Cerebellar cortex (tissue), 1 donor: ENCODE measurements around the gene MYD88.
A peak's percentile ranks its signal among the peaks of the same experiment; 100 is the strongest.
"Not testable (repeated sequence)": the region's sequence is repeated elsewhere in the genome, so short reads cannot be mapped to it uniquely, and the experiment has no call there.

Source experiments
- DNase-seq: peaks from one replicate; pipeline ENCODE4 v3.0.0-alpha.2; 2015; ENCODE audit warnings: low spot score

MYD88 gene

GRCh38 chr3:38142959-38143358 lies 4.5 kb downstream of the MYD88 start:
- DNase-seq = no peak

- no peak for DNase-seq
Observed at GRCh38 chr3:38143511-38143910, 5.0 kb downstream of the MYD88 start.

GRCh38 chr3:38146504-38146903 lies 8.0 kb downstream of the MYD88 start:
- no peak for DNase-seq

- no peak for DNase-seq
Observed at GRCh38 chr3:38147421-38147820, 9.0 kb downstream of the MYD88 start.

GRCh38 chr3:38148311-38148882 lies 9.9 kb downstream of the MYD88 start:
- no peak for DNase-seq

- no peak for DNase-seq
Observed at GRCh38 chr3:38149708-38150107, 11.2 kb downstream of the MYD88 start.

GRCh38 chr3:38150780-38151528 lies 12.5 kb downstream of the MYD88 start:
- no peak for DNase-seq

GRCh38 chr3:38151667-38152265 lies 13.3 kb downstream of the MYD88 start:
- no peak for DNase-seq

GRCh38 chr3:38152609-38153008 lies 14.1 kb downstream of the MYD88 start:
- no peak for DNase-seq

GRCh38 chr3:38153221-38153620 lies 14.8 kb downstream of the MYD88 start:
- DNase-seq = no peak

GRCh38 chr3:38154033-38154494 lies 15.6 kb downstream of the MYD88 start:
- no peak for DNase-seq

GRCh38 chr3:38154625-38155255 lies 16.3 kb downstream of the MYD88 start:
- no peak for DNase-seq

- DNase-seq = no peak
Observed at GRCh38 chr3:38155825-38156224, 17.4 kb downstream of the MYD88 start.

- DNase-seq = no peak
Observed at GRCh38 chr3:38157117-38157516, 18.7 kb downstream of the MYD88 start.

- peak; percentile 48 for DNase-seq
Observed at GRCh38 chr3:38157595-38157994, 19.1 kb downstream of the MYD88 start.

GRCh38 chr3:38158472-38158871 lies 20.0 kb downstream of the MYD88 start:
- DNase-seq = no peak

- DNase-seq = not testable (repeated sequence)
Observed at GRCh38 chr3:38160704-38161103, 22.2 kb downstream of the MYD88 start.

- DNase-seq = peak; percentile 28
Observed at GRCh38 chr3:38163117-38163840, 24.8 kb downstream of the MYD88 start.

- no peak for DNase-seq
Observed at GRCh38 chr3:38163841-38164642, 25.6 kb downstream of the MYD88 start.

GRCh38 chr3:38164643-38164951 lies 26.1 kb downstream of the MYD88 start:
- DNase-seq = no peak

- peak; percentile 100 for DNase-seq
Observed at GRCh38 chr3:38164952-38165721, 26.7 kb downstream of the MYD88 start, which contains the start of gene OXSR1. OXSR1 (plus strand) TSS chr3:38165537; CDS start chr3:38165877, 340 bp downstream.
